Measurements from ENCODE around the gene ZNF878. TPM values are rescaled to one million over a fixed set of nuclear protein-coding genes. Genes with fewer than 3 reads are reported as not detected.
A peak's percentile ranks its signal among the peaks of the same experiment; 100 is the strongest.

Gene ZNF878
- total RNA-seq, 2 donors from 2014 or later, result 1.6 to 3.7 TPM

DNA sequence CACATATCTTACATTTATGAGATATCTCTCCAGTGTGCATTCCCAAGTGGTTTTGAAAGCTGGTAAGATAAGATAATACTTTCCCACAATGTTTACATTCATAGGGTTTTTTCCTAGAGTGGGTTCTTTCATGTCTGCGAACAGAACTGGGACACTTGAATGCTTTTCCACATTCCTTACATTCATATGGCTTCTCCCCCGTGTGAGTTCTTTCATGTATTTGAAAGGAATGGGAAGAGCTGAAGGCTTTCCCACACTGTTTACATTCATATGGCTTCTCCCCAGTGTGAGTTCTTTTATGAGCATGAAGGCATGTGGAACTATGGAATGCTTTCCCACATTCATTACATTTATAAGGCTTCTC lies 37.0 kb downstream of the ZNF878 start:
- Histone ChIP-seq H3K9me3 (ENCODE audit: control insufficient read depth, low read length) (peaks cover 99% of the 10 kb centered on the region), H3K9ac (ENCODE audit: extremely low read depth, low read length, poor library complexity, severe bottlenecking) (no peak overlapping the region), H3K27me3 (ENCODE audit: control insufficient read depth, insufficient read depth, low read length, poor library complexity, severe bottlenecking) (no peaks in the 10 kb centered on the region), H3K27ac (ENCODE audit: low read depth, low read length) (no peak overlapping the region), H3K4me1 (ENCODE audit: control insufficient read depth, insufficient read depth, low read length) (no peaks in the 10 kb centered on the region), H3K4me3 (ENCODE audit: low read length) (peak overlapping the region; percentile 57), H3K36me3 (ENCODE audit: control insufficient read depth, insufficient read depth, low read length) (peaks cover 59% of the 10 kb centered on the region)
- Mint-ChIP-seq H3K36me3 (ENCODE audit: low read depth) (peaks cover 82% of the 10 kb centered on the region), H3K4me1 (no peaks in the 10 kb centered on the region), H3K27me3 (ENCODE audit: insufficient read depth) (no peaks in the 10 kb centered on the region), H3K4me3 (no peak overlapping the region), H3K9me3 (peaks cover 97% of the 10 kb centered on the region), H3K27ac (no peak overlapping the region)
- TF ChIP-seq, protein P1, sequence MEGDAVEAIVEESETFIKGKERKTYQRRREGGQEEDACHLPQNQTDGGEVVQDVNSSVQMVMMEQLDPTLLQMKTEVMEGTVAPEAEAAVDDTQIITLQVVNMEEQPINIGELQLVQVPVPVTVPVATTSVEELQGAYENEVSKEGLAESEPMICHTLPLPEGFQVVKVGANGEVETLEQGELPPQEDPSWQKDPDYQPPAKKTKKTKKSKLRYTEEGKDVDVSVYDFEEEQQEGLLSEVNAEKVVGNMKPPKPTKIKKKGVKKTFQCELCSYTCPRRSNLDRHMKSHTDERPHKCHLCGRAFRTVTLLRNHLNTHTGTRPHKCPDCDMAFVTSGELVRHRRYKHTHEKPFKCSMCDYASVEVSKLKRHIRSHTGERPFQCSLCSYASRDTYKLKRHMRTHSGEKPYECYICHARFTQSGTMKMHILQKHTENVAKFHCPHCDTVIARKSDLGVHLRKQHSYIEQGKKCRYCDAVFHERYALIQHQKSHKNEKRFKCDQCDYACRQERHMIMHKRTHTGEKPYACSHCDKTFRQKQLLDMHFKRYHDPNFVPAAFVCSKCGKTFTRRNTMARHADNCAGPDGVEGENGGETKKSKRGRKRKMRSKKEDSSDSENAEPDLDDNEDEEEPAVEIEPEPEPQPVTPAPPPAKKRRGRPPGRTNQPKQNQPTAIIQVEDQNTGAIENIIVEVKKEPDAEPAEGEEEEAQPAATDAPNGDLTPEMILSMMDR (conservative IDR thresholded peaks at IDR 0.05), result no peak
- 80% methylated on average over 1 of the region's 2 CpGs; no CpG with 5 or more reads in 1 of the 2 experiments for WGBS, 2 experiments (ENCODE audit: insufficient coverage in 1 of 2, insufficient read length in 1 of 2)
- no peak for DNase-seq

DNA sequence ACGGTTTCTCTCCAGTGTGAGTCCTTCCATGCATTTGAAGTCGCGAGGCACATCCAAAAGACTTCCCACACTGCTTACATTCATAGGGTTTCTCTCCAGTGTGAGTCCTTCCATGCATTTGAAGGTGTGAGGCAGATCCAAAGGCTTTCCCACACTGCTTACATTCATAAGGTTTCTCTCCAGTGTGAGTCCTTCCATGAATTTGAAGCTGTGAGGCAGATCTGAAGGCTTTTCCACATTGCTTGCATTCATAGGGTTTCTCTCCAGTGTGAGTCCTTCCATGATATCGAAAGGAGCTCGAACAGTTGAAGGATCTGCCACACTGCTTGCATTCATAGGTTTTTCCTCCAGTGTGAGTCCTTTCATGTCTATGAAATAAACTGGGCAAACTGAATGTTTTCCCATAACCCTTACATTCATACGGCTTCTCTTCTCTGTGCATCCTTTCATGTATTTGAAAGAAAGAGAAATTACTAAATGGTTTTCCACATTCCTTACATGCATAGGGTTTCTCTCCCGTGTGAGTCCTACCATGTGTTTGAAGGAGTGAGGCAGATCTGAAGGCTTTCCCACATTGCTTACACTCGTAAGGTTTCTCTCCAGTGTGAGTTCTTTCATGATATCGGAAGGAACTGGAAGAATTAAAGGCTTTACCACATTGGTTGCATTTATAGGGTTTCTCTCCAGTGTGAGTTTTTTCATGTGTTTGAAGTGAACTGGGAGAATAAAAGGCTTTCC lies 37.6 kb downstream of the ZNF878 start:
- peaks cover 59% of the 10 kb centered on the region for H3K36me3 ChIP-seq (ENCODE audit: control insufficient read depth, insufficient read depth, low read length)
- H3K27me3 ChIP-seq (ENCODE audit: control insufficient read depth, insufficient read depth, low read length, poor library complexity, severe bottlenecking), result no peaks in the 10 kb centered on the region
- peaks cover 85% of the 10 kb centered on the region for H3K36me3 Mint-ChIP-seq (ENCODE audit: low read depth)
- H3K4me3 ChIP-seq (ENCODE audit: low read length), result peak overlapping the region; percentile 57
- no peak overlapping the region for H3K4me3 Mint-ChIP-seq
- H3K9me3 Mint-ChIP-seq, result peaks cover 98% of the 10 kb centered on the region
- H3K4me1 Mint-ChIP-seq, result no peaks in the 10 kb centered on the region
- DNase-seq, result no peak
- TF ChIP-seq, protein P1 (conservative IDR thresholded peaks at IDR 0.05), result no peak
- H3K9ac ChIP-seq (ENCODE audit: extremely low read depth, low read length, poor library complexity, severe bottlenecking), result no peak overlapping the region
- no peaks in the 10 kb centered on the region for H3K27me3 Mint-ChIP-seq (ENCODE audit: insufficient read depth)
- no peak overlapping the region for H3K27ac ChIP-seq (ENCODE audit: low read depth, low read length)
- no peaks in the 10 kb centered on the region for H3K4me1 ChIP-seq (ENCODE audit: control insufficient read depth, insufficient read depth, low read length)
- WGBS, 2 experiments (ENCODE audit: insufficient coverage in 1 of 2, insufficient read length in 1 of 2), result 93 to 100% methylated on average over 5 to 9 of the region's 9 CpGs
- no peak overlapping the region for H3K27ac Mint-ChIP-seq
- peaks cover 93% of the 10 kb centered on the region for H3K9me3 ChIP-seq (ENCODE audit: control insufficient read depth, low read length)

DNA sequence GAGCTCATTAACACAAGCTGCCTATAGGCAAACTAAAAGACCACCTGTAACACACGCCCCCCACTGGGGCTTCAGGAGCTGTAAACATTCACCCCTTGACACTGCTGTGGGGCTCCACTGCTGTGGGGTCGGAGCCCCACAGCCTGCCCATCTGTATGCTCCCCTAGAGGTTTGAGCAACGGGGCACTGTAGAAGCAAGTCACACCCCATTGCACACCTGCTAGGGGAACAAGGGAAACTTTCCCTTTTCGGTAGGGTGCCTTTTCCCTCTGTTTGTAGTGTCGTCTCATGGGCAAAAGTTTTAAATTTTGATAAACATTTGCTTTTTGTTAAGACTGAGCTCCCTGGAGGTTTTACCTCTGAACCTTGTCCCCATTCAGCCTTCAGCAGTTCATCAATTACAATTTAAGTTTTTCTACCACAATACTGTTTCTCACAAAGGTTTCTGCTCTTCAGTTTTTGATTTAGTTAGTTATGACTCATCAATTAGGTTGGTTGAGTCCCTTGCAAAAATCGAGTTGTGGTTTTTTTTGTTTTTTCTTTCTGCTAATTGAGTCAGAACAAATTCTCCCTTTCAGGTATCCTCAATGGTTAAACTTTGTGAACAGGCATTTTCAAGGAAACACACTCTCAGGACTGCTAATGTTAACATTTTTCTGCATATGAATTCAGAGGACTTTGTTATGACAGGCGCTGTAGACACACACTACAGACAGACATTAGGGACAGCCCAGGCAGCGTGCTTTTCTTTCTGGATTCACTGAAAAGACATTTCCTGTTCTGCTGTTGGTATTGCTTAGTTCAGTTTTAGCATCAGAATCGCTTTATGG lies 52.4 kb downstream of the ZNF878 start:
- Mint-ChIP-seq H3K27me3 (ENCODE audit: insufficient read depth) (no peaks in the 10 kb centered on the region), H3K4me1 (no peaks in the 10 kb centered on the region), H3K9me3 (peaks cover 36% of the 10 kb centered on the region), H3K4me3 (no peak overlapping the region), H3K27ac (no peak overlapping the region), H3K36me3 (ENCODE audit: low read depth) (peaks cover 62% of the 10 kb centered on the region)
- Histone ChIP-seq H3K9me3 (ENCODE audit: control insufficient read depth, low read length) (peaks cover 21% of the 10 kb centered on the region), H3K4me3 (ENCODE audit: low read length) (no peak overlapping the region), H3K9ac (ENCODE audit: extremely low read depth, low read length, poor library complexity, severe bottlenecking) (no peak overlapping the region), H3K4me1 (ENCODE audit: control insufficient read depth, insufficient read depth, low read length) (no peaks in the 10 kb centered on the region), H3K27me3 (ENCODE audit: control insufficient read depth, insufficient read depth, low read length, poor library complexity, severe bottlenecking) (no peaks in the 10 kb centered on the region), H3K36me3 (ENCODE audit: control insufficient read depth, insufficient read depth, low read length) (peaks cover 46% of the 10 kb centered on the region), H3K27ac (ENCODE audit: low read depth, low read length) (no peak overlapping the region)
- TF ChIP-seq, protein P1 (conservative IDR thresholded peaks at IDR 0.05), result no peak
- no peak for DNase-seq
- 84 to 91% methylated on average over 5 to 9 of the region's 9 CpGs for WGBS, 2 experiments (ENCODE audit: insufficient coverage in 1 of 2, insufficient read length in 1 of 2)
